NT2/D1 (cell line): ENCODE data around the gene AMBP.

Source experiments
- DNase-seq: peaks from one replicate; pipeline ENCODE4 v3.0.0-alpha.2; 2011; ENCODE audit warnings: low read depth, low spot score
- H3K27me3 ChIP-seq: 2 replicates; pipeline ENCODE4 v1.6.0; 2011; ENCODE audit warnings: mild to moderate bottlenecking; ENCODE audit not compliant: insufficient read length, insufficient read depth
- H3K36me3 ChIP-seq: 2 replicates; pipeline ENCODE4 v1.6.1; 2011; ENCODE audit warnings: mild to moderate bottlenecking, low read length, mixed read lengths; ENCODE audit not compliant: insufficient read depth, insufficient read length
- H3K4me1 ChIP-seq: 2 replicates; pipeline ENCODE4 v1.5.1; 2011; ENCODE audit not compliant: insufficient read depth, insufficient read length
- H3K4me3 ChIP-seq: 2 replicates; pipeline ENCODE4 v1.5.1; 2011; ENCODE audit warnings: low read depth; ENCODE audit not compliant: insufficient read length
- H3K9ac ChIP-seq: 2 replicates; pipeline ENCODE4 v1.6.0; 2011; ENCODE audit warnings: low read depth; ENCODE audit not compliant: insufficient read length
- H3K9me3 ChIP-seq: 2 replicates; pipeline ENCODE4 v1.5.1; 2011; ENCODE audit warnings: mild to moderate bottlenecking, low read length; ENCODE audit not compliant: insufficient read depth
- SUZ12 ChIP-seq: IDR thresholded peaks from 2 replicates; pipeline ENCODE4 v1.6.1; 2011; ENCODE audit not compliant: insufficient read length, insufficient read depth; ENCODE audit errors: extremely low read depth
- YY1 ChIP-seq: IDR thresholded peaks from 2 replicates; pipeline ENCODE4 v1.6.1; 2011; ENCODE audit not compliant: insufficient read length, insufficient read depth
- ZNF274 ChIP-seq: IDR thresholded peaks from 2 replicates; pipeline ENCODE4 v1.6.1; 2011; ENCODE audit warnings: mild to moderate bottlenecking, low read depth, low read length

AMBP gene

DNA sequence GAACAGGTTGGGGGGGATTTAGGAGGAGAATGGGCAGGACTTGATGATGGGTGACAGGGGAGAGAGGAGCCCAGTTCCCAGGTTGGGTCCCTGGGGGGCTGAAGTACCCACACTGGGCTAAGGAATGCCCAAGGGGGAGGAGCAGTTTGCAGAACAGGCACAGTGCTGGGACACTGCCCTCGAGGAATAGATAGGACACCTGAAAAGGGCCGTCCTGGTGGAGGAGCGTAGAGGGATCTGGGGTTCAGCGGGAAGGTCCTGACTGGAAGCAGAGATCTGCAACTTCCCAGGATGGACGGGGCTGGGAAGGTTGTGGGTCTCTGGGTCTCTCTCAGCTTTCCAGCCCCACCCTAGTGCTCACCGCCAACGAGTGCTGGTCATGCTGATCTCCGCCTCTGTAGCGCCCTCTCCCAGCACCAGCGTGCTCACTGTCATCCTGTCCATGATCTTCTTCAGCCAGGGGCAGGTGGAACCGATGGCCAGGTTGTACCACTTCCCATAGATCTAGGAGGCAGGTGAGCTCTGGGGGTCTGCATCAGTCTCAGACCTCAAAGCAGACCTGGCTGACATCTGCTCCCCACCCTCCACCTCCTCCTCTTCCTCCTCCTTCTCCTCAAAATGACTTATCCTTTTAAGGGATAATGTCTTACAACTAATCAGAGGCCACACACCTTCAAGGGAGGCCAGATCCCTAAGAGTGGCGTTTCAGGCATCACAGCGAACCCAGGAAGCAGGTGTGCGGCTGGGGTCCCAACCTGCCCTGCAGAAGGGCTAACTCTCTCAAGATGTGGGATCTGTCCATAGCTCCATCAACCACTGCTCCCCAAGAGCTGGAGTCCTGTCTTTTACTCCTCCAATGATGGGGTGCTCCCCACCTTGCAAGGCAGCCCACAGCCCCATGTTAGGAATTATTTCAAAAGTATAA is 1.6 kb downstream of the AMBP start:
- no peak for DNase-seq
- no peak overlapping the region for H3K9ac ChIP-seq
- peaks cover 40% of the 10 kb centered on the region for H3K27me3 ChIP-seq
- no peaks in the 10 kb centered on the region for H3K36me3 ChIP-seq
- TF ChIP-seq ZNF274 (no peak), SUZ12 (no peak), YY1 (no peak)
- peaks cover 8% of the 10 kb centered on the region for H3K4me1 ChIP-seq
- H3K4me3 ChIP-seq: no peak overlapping the region
- no peaks in the 10 kb centered on the region for H3K9me3 ChIP-seq

DNA sequence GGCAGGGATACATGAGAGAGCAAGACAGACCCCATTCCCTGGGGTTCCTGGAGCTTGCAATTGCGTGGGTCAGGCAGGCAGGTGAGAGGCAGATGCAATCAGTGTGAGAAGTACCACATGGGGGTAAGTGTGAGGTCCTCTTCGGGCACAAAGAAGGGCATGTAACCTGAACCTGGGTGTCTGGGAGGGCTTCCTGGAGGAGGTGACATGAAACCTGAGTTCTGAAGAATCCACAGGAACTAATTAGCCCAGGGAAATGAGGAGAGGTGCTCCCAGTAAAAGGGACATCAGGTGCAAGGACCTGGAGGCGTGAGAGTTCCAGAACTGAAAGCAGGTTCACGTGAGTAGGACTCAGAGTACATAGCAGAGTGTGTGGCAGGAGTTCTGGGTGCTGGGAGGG is 2.5 kb downstream of the AMBP start:
- H3K27me3 ChIP-seq: peaks cover 40% of the 10 kb centered on the region

DNA sequence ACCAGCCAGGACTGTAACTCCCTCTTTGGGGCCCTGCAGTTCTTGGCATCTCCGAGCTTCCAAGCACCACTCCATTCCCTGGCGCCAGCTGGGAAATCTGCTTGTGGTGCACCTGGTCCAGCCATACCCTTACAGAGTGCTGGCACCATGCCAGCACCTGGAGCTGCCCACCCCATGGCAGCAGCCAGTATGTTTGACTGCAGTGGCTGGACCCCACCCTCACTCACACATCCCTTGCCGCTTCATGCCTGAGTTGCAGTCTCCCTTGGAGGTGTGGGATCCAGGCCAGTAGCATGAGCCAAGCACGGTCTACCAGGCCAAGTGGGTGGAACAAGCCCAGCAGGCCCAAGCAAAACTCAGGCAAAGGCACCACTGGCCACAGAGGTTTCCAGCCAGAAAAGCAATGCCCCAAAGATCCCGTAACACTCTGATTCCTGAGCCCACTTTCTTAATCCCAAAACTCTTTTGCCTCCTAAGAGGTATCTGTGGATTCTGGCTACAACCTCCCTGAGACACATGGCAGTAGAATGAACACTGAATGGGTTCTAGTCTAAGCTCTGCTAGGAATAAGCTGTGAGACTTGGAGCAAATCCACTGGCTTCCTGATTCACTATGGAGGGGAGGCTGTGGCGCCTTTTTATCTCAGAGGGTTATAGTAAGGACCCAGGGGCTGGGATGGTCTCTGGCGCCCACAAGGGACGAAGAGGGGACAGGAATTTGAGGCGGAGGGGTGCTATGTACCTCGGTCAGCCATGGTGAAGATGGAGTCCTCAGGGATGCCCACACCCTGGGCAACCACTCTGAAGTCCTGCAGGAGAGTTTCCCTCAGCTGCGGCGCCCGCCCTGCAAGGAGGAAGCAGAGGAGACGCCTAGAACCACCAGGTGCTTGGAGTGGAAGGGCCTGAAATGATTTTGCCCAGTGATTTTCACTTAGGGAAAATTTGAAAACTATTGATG is 5.6 kb downstream of the AMBP start:
- Histone ChIP-seq H3K4me1 (peaks cover 6% of the 10 kb centered on the region), H3K9me3 (no peaks in the 10 kb centered on the region), H3K4me3 (no peak overlapping the region), H3K9ac (no peak overlapping the region), H3K36me3 (no peaks in the 10 kb centered on the region), H3K27me3 (peaks cover 31% of the 10 kb centered on the region)
- peak; percentile 11 for DNase-seq
- TF ChIP-seq SUZ12: no peak
- no peak for TF ChIP-seq ZNF274
- no peak for TF ChIP-seq YY1

More for the DNA sequence above, 2.5 kb downstream of the AMBP start:
- Histone ChIP-seq H3K9me3 (no peaks in the 10 kb centered on the region), H3K36me3 (no peaks in the 10 kb centered on the region), H3K9ac (no peak overlapping the region), H3K4me3 (no peak overlapping the region), H3K4me1 (peaks cover 9% of the 10 kb centered on the region)
- no peak for TF ChIP-seq SUZ12
- TF ChIP-seq YY1: no peak
- TF ChIP-seq ZNF274: no peak
- DNase-seq: no peak

DNA sequence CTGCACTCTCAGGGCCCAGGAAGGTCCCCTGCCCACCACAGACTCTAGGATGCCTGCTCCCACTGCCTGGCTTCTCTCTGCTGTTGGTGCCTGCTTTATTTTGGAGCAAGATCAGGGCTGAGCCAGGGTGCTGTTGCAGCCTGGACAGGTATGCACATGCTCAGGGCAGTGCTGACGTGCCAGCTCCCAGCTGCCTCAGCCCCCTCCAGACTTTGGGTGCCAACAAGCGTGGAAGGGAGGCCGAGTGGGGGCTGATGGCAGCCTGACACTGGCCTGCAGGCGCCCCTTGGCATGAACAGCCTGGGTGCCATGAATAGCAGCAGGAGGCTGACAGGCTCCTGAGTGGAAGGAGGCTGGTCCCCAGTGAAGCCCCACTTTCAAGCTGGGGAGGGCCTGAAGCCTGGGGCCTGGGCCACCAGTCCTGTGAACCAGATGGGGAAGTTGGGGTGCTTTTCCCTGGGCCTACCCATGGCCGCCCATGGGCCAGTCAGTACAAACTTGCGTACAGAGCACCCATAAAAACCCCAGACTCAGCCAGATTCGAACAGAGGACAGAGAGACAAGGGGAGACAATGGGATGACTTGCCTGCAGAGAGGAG is 6.8 kb downstream of the AMBP start:
- Histone ChIP-seq H3K9me3 (no peaks in the 10 kb centered on the region), H3K4me1 (peaks cover 6% of the 10 kb centered on the region), H3K4me3 (no peak overlapping the region), H3K27me3 (peaks cover 23% of the 10 kb centered on the region), H3K36me3 (no peaks in the 10 kb centered on the region), H3K9ac (no peak overlapping the region)
- no peak for TF ChIP-seq SUZ12
- no peak for TF ChIP-seq YY1
- TF ChIP-seq ZNF274: no peak
- no peak for DNase-seq

DNA sequence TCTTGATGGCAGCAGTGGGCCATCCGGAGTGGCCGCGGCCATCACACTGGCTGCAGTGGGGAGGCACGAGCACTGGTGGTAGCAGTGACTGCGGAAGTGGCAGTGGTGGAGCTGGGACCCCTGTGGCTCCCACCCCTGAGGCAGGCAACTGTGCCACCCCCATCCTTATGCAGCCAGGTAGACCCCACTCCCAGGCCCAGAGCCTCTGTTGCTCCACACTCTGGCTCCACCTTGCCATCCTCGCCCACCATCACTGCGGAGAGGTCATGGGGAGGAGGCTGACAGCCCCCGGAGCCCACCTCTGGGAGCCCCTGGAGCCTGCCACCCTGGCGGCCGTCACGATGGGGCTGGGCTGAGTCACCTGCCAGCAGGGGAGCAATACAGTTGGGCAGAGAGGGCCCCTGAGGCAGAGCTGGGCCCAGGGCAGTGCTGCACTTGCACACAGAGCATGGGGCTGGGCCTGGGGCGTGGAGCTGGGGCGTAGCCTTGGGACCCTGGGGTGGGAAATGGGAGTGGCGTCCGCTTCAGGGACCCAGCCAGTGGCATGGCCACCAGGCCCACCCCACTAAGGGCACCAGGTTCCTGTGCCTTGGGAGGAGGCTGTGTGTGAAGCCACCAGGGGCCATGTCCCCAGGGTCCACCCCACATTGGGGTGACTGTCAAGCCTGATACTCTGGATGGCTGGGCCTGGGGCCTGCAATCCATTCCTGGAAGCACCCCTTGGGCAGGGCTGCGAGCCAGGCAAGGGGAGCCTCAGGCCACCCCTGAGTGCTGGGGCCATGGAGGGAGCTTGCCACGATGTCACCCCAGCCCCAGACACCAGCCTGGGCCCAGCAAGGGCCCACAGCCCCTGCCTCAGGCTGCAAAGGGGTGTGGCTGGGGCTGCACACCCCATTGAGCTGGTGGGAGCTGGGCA is 7.7 kb downstream of the AMBP start:
- Histone ChIP-seq H3K4me1 (peaks cover 2% of the 10 kb centered on the region), H3K36me3 (no peaks in the 10 kb centered on the region), H3K9ac (no peak overlapping the region), H3K27me3 (peaks cover 16% of the 10 kb centered on the region), H3K4me3 (no peak overlapping the region), H3K9me3 (no peaks in the 10 kb centered on the region)
- DNase-seq: no peak
- TF ChIP-seq SUZ12: no peak
- TF ChIP-seq YY1: no peak
- no peak for TF ChIP-seq ZNF274

DNA sequence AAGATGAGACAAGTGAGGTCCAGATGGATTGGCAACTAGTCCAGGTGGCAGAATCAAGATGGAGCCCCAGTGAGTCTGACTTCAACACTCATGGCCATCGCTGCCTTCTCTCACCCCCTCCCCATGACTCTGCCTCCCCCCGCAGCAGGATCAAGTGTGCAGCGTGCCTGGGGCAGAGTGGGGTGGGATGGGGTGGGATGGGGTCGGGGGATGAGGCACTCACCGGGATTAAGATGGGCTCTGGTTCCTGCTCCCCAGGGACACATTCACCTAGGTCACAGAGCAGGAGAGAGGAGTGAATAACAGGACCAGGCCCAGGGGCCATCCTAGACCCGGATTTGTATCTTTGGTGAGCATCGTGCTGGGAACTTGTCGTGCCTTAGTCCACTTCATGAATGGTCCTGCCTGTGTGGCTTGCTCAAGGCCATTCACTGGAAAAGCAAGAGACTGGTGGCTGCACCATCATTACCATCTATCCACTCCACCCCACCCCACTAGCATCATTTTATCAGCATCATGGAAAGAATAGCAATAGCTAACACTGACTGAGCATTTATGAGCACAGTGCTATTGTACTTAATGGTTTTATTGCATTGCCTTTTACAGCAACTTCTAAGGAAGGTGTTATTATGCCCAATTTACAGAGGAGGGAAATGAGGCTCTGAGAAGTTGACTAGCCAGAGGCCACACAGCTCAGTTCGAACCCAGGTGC is 8.5 kb downstream of the AMBP start:
- Histone ChIP-seq H3K9ac (no peak overlapping the region), H3K4me1 (peaks cover 2% of the 10 kb centered on the region), H3K36me3 (no peaks in the 10 kb centered on the region), H3K9me3 (no peaks in the 10 kb centered on the region), H3K27me3 (peaks cover 7% of the 10 kb centered on the region), H3K4me3 (no peak overlapping the region)
- TF ChIP-seq YY1 (no peak), SUZ12 (no peak), ZNF274 (no peak)
- DNase-seq: no peak
